GM19324 (cell line): ENCODE data around the gene TOMM22.

Experiments used
- ATAC-seq: cut with Tn5 transposase; IDR thresholded peaks from one replicate; pipeline ENCODE4 v1.9.1; 2021; ENCODE audit warnings: mild to moderate bottlenecking, moderate library complexity; ENCODE audit not compliant: unreplicated experiment, low FRiP score

Gene TOMM22

GRCh38 chr22:38731703-38732161 is 50.0 kb downstream of the TOMM22 start:
- no peak for ATAC-seq

DNA sequence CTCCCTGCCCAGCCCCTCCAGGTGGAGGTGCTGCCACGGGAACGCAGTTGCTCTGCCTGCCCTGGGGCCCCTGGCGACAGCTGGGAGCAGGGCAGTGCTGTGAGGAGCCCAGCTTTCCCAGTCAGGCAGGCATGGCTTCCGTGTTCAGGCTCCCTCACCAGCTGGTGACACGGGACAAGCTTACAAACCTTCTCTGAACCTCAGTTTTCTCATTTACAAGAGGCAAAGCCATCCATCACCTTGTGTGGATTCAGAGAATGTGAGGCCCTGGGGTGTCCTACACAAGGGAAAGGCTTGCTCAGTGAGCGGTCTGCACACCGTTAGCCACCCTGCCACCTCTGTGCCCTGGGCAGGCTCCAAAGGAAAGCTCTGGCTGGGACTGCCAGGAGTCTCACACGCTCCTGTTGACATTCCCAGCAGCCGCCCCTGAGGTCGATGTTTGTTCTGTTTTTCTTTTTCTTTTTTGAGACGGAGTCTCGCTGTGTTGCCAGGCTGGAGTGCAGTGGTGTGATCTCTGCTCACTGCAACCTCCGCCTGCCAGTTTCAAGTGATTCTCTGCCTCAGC is 50.6 kb downstream of the TOMM22 start:
- no peak for ATAC-seq

DNA sequence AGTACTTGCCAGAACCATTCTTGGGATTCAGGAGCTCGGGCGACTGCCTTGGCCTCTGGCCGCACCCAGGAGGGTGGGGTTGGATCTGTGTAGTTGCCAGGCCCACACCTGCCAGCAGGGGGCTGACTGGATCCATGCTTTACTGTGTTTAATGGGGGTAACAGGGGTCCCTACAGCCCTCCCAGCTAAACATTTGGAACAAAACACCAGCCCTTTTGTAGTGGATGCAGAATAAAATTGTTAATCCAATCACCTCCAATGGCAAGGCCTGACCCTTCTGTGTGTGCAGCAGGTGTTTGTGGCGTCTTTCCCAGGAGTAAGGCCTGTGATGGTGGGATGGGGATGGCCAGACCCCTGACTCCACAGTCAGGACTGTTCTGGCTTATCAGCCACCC is 51.6 kb downstream of the TOMM22 start:
- no peak for ATAC-seq

GRCh38 chr22:38733724-38734381 is 52.1 kb downstream of the TOMM22 start:
- no peak for ATAC-seq

GRCh38 chr22:38734421-38735100 is 52.8 kb downstream of the TOMM22 start:
- ATAC-seq: no peak
